ENCODE data around the gene RGS3.

RGS3 gene

DNA sequence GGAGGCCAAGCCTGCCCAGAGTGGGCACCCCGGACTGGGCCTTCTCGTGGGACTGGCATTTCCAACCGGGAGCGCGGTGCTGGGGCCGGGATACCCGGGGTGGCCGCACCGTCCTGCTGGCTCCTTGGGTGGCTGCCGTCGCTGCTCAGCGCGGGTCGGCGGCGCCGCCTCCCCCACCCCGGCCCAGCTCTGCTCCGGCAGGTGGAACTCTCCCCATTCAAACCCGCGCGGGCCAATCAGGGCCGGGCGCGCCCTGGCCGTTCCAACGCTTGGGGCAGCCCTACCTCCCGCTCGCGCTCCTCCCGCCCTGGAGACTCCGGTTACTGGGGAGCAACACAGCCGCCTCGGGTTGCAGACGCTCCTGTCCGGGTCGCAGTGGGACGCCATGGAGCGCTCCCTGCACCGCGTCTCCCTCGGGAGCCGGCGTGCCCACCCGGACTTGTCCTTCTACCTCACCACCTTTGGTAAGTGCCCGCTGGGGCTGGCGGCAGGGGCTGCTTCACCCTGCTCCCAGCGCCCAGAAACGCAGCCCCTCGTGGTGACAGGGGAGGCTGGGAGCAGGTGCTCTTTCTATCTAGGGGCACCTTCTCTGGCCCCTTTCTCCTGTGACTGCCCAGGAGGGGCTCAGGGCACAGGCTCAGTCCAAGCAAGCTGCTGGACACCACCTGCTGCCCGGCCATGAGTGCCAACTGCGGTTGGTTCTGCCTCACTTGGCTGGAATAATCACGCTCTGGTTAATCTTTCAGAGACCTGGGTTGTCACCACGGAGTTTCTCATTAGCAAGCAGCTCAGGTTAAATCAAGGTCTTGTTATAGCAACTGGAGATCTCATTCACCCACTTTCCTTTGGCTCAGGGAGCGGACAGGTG is at the start of gene RGS3:
Gene RGS3, plus strand, starts transcription at position 310 of the 868 bp plus-strand sequence. Its CDS starts 76 bp downstream, at position 386.
- TF ChIP-seq, protein P1, sequence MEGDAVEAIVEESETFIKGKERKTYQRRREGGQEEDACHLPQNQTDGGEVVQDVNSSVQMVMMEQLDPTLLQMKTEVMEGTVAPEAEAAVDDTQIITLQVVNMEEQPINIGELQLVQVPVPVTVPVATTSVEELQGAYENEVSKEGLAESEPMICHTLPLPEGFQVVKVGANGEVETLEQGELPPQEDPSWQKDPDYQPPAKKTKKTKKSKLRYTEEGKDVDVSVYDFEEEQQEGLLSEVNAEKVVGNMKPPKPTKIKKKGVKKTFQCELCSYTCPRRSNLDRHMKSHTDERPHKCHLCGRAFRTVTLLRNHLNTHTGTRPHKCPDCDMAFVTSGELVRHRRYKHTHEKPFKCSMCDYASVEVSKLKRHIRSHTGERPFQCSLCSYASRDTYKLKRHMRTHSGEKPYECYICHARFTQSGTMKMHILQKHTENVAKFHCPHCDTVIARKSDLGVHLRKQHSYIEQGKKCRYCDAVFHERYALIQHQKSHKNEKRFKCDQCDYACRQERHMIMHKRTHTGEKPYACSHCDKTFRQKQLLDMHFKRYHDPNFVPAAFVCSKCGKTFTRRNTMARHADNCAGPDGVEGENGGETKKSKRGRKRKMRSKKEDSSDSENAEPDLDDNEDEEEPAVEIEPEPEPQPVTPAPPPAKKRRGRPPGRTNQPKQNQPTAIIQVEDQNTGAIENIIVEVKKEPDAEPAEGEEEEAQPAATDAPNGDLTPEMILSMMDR (IDR thresholded peaks at IDR 0.05; ENCODE audit: low read depth, low read length): no peak
- peak within 1 kb of the TSS; percentile 38 for H3K4me3 ChIP-seq (ENCODE audit: low read depth, low read length)

DNA sequence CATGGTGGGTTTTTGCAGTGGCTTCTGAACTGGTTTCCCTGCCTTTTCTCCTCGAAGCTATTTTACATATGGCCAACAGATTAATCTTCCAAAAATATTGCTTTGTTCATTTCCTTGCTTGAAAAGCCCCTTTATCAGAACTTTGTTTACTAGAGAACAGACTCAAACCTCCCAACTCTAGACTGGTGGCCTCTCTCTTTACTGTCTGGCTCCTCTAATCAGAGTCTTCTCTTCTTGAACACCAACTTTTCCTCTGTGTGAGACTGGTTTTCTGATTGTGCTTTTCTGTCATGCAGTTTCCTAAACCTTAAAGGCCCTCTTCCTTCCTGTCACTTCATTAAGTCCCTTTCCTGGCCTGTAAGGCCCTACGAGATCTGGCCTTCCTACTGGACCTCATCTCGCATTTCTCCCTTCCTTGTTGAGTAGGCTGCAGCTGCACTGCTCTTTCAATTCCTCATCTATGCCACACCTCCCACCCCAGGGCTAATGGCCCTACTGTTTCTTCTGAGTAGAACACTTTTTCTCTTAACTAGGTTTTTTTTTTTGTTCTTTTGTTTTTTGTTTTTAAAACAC is 47.3 kb upstream of the RGS3 start:
- H3K4me3 ChIP-seq (ENCODE audit: low read depth, low read length): no peak overlapping the region
- TF ChIP-seq, protein P1 (IDR thresholded peaks at IDR 0.05; ENCODE audit: low read depth, low read length): no peak

DNA sequence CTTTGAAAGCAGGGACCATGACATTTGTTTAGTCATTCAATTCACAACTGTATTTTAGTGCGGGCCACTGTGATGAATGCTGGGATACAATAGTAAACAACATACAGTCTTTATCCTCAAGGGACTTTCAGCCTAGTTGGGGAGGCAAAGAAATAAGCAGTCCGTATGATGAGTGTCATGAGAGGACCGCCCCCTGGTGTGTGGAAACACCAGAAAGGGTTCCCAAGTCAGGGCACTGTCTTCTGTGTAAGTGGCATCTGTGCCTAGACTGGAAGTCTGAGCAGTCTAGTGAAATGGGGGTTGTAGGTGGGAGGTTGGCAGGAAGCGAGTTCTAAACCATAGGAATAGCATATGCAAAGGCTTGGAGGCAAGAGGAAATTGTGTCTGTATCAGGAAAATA is 46.2 kb upstream of the RGS3 start:
- TF ChIP-seq, protein P1 (IDR thresholded peaks at IDR 0.05; ENCODE audit: low read depth, low read length): no peak
- no peak overlapping the region for H3K4me3 ChIP-seq (ENCODE audit: low read depth, low read length)

DNA sequence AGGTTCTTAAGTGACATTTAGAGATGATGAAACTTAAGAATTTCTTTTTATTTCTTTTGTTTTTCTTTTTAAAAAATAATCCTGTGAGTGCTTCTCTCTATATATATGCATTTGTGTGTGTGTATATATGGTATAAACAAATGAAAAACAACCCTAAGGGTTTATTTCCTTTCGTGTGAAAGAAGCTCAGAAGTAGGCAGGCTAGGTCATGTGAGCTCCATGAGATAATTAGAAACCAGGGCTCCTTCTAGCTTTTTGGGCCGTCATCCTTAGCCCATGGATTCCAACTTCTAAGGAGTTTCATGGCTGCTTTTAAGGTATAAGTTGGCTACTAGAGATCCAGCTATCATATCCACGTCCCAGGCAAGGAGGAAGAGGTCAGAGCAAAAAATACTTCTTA is 41.8 kb upstream of the RGS3 start:
- no peak overlapping the region for H3K4me3 ChIP-seq (ENCODE audit: low read depth, low read length)
- TF ChIP-seq, protein P1 (IDR thresholded peaks at IDR 0.05; ENCODE audit: low read depth, low read length): no peak

DNA sequence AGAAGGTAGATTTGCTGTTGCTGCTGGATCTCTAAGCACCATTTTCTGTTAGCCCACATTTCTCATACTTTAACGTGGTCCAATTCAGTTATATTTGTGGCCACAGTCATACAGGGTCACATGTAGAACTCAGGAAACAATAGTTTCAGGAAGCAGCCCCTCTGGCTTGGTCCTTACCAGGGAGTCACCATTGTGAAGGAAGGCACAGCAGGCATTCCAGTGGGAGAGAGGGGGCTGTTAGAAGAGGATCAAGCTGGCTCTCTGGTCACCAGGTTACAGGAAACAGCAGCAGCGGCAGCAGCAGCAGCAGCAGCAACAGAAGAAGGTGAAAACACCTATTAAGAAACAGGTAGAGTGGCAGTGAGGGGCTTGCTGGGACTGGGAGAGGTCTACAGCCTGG is 38.5 kb upstream of the RGS3 start:
- no peak overlapping the region for H3K4me3 ChIP-seq (ENCODE audit: low read depth, low read length)
- TF ChIP-seq, protein P1 (IDR thresholded peaks at IDR 0.05; ENCODE audit: low read depth, low read length): no peak

DNA sequence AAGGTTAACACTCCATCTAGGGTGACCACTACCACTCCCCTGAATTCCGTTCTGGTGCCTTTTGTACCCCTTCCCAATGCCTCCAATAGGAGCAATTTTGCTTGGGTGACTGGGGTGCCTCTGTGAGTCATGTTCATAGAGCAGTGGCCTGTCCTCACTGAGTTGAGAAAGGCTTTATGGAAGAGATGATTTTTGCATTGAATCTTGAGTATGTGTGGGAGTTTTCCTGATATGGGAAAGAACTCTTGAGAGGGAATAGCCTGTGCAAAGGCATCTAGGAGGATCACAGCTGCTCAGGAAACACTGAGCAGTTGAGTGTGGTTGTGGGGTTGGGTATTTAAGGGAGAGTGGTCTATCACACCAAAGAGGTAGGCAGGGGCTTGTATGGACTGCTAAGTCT is 36.8 kb upstream of the RGS3 start:
- H3K4me3 ChIP-seq (ENCODE audit: low read depth, low read length): no peak overlapping the region
- TF ChIP-seq, protein P1 (IDR thresholded peaks at IDR 0.05; ENCODE audit: low read depth, low read length): no peak

DNA sequence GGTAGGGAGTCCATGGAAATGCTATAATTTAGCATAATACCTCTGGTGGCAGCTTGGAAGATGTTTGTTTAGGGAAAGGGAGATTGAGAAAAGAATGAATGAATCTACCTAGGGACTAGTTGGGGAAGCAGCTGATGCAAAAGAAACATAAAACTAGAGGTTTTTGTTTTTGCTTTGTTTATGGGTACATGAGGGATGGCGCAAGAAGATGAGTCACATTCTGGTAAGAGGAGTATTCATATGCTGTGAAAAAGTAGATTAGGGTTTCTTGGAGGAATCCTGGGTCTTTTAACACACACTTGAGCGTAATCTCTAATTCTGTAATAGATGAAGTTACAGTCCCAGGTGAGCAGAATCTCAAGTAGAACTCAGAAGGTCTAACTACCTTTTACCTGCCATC is 35.9 kb upstream of the RGS3 start:
- TF ChIP-seq, protein P1 (IDR thresholded peaks at IDR 0.05; ENCODE audit: low read depth, low read length): no peak
- H3K4me3 ChIP-seq (ENCODE audit: low read depth, low read length): no peak overlapping the region

All from WI38 (cell line).